ENCODE results near the gene CHCHD10.

CHCHD10 gene

DNA sequence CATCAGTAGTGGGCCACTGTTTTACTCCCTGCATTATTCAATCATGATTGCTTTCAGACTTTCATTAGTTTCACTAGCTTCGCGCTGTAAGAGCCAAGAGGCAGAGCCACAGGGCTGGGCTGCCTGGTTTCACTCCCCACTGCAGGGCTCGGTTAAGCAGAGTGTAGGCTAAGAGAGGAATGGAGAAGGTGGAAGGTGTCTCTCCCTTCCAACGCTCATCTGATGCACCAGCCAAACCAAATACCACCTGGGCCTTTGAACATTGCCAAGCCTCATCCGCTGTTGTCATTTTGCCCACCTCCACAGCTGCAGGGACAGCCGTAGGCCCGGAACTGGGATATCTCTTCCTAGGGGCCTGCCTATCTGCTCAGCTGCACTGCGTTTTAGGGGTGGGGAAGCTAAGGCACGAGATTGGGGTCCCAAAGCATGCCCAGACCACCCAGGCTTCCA, 18.5 kb upstream of the CHCHD10 start:
- no peaks in the 10 kb centered on the region for H3K36me3 ChIP-seq
- H3K27ac ChIP-seq = peak overlapping the region; percentile 98
- H3K4me3 ChIP-seq (ENCODE audit: low read depth in 1 of 2, low read length in 1 of 2) = peak overlapping the region; percentile 69 to 95
- TF ChIP-seq, protein P1, sequence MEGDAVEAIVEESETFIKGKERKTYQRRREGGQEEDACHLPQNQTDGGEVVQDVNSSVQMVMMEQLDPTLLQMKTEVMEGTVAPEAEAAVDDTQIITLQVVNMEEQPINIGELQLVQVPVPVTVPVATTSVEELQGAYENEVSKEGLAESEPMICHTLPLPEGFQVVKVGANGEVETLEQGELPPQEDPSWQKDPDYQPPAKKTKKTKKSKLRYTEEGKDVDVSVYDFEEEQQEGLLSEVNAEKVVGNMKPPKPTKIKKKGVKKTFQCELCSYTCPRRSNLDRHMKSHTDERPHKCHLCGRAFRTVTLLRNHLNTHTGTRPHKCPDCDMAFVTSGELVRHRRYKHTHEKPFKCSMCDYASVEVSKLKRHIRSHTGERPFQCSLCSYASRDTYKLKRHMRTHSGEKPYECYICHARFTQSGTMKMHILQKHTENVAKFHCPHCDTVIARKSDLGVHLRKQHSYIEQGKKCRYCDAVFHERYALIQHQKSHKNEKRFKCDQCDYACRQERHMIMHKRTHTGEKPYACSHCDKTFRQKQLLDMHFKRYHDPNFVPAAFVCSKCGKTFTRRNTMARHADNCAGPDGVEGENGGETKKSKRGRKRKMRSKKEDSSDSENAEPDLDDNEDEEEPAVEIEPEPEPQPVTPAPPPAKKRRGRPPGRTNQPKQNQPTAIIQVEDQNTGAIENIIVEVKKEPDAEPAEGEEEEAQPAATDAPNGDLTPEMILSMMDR (IDR thresholded peaks at IDR 0.05) = no peak
- no peaks in the 10 kb centered on the region for H3K27me3 ChIP-seq
- H3K4me1 ChIP-seq (ENCODE audit: control insufficient read depth in 1 of 2, insufficient read depth in 1 of 2, low read depth in 1 of 2, low read length in 1 of 2) = peaks cover 13 to 15% of the 10 kb centered on the region in 2 experiments
- H3K9me3 ChIP-seq = no peaks in the 10 kb centered on the region

DNA sequence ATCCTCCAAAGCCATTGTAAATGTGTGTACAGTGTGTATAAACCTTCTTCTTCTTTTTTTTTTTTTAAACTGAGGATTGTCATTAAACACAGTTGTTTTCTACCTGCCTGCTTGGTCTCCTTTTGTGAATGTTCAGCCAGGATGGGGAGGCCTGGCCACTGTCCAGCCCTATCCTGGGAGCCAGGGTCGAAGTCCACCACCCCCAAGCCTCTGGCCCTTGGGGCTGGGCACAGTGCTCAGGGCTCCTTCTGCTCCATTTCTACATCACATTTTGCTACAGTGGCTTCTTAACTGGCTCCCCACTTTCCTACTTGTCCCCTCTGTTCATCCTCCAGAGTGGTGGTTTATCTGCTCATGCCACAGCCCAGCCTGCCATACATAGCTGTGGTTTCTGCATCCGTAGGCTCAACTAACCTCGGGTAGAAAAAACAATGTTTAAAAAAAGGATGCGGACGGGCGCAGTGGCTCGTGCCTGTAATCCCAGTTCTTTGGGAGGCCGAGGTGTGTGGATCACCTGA, 16.5 kb upstream of the CHCHD10 start:
- Histone ChIP-seq H3K9me3 (no peaks in the 10 kb centered on the region), H3K4me3 (ENCODE audit: low read depth in 1 of 2, low read length in 1 of 2) (no peak overlapping the region), H3K27me3 (no peaks in the 10 kb centered on the region), H3K4me1 (ENCODE audit: control insufficient read depth in 1 of 2, insufficient read depth in 1 of 2, low read depth in 1 of 2, low read length in 1 of 2) (peaks cover 13 to 15% of the 10 kb centered on the region in 2 experiments), H3K36me3 (no peaks in the 10 kb centered on the region), H3K27ac (no peak overlapping the region)
- TF ChIP-seq, protein P1 (IDR thresholded peaks at IDR 0.05) = no peak

DNA sequence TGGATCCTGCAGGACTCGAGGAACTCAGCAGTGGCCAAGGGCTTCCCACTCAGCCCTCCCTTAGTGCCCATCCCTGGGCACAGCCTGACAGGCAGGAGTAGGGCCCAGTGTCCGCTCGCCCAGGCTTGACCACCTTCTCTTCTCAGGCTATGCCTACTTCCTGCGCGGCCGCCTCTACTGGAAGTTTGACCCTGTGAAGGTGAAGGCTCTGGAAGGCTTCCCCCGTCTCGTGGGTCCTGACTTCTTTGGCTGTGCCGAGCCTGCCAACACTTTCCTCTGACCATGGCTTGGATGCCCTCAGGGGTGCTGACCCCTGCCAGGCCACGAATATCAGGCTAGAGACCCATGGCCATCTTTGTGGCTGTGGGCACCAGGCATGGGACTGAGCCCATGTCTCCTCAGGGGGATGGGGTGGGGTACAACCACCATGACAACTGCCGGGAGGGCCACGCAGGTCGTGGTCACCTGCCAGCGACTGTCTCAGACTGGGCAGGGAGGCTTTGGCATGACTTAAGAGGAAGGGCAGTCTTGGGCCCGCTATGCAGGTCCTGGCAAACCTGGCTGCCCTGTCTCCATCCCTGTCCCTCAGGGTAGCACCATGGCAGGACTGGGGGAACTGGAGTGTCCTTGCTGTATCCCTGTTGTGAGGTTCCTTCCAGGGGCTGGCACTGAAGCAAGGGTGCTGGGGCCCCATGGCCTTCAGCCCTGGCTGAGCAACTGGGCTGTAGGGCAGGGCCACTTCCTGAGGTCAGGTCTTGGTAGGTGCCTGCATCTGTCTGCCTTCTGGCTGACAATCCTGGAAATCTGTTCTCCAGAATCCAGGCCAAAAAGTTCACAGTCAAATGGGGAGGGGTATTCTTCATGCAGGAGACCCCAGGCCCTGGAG, 15.7 kb upstream of the CHCHD10 start:
- no peak overlapping the region for H3K4me3 ChIP-seq (ENCODE audit: low read depth in 1 of 2, low read length in 1 of 2)
- H3K9me3 ChIP-seq = no peaks in the 10 kb centered on the region
- TF ChIP-seq, protein P1 (IDR thresholded peaks at IDR 0.05) = no peak
- H3K27ac ChIP-seq = no peak overlapping the region
- no peaks in the 10 kb centered on the region for H3K36me3 ChIP-seq
- peaks cover 13 to 15% of the 10 kb centered on the region in 2 experiments for H3K4me1 ChIP-seq (ENCODE audit: control insufficient read depth in 1 of 2, insufficient read depth in 1 of 2, low read depth in 1 of 2, low read length in 1 of 2)
- no peaks in the 10 kb centered on the region for H3K27me3 ChIP-seq

DNA sequence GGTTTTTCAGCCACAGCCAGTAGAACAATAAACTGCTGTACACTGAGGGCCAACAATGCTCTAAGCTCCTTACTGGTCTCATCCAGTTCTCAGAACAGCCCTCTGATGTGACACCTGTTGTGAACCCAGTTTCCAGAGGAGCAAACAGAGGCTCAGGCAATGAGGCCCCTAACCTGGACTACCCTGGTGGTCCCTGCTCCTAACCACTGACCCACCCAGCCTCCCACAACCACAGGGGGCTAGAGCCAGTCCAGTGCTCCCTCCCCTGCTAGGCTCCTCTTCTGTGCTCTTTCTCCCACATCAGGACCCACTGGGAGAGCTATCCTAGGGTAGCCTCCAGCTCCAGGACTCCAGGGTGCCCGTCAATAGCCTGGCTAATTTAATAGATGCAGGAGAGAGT, 14.9 kb upstream of the CHCHD10 start:
- no peak overlapping the region for H3K27ac ChIP-seq
- no peak overlapping the region for H3K4me3 ChIP-seq (ENCODE audit: low read depth in 1 of 2, low read length in 1 of 2)
- no peaks in the 10 kb centered on the region for H3K27me3 ChIP-seq
- TF ChIP-seq, protein P1 (IDR thresholded peaks at IDR 0.05) = no peak
- H3K4me1 ChIP-seq (ENCODE audit: control insufficient read depth in 1 of 2, insufficient read depth in 1 of 2, low read depth in 1 of 2, low read length in 1 of 2) = peaks cover 9 to 11% of the 10 kb centered on the region in 2 experiments
- no peaks in the 10 kb centered on the region for H3K9me3 ChIP-seq
- H3K36me3 ChIP-seq = no peaks in the 10 kb centered on the region

DNA sequence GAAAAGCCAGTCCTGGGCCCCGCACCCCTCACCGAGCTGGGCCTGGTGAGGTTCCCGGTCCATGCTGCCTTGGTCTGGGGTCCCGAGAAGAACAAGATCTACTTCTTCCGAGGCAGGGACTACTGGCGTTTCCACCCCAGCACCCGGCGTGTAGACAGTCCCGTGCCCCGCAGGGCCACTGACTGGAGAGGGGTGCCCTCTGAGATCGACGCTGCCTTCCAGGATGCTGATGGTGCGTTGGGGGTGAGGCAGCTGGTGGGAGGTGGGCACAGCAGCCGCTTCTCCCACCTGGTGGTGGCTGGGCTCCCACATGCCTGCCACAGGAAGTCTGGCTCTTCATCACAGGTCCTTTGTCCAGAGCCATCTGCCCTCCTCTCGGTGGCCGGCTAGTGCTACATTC, 14.5 kb upstream of the CHCHD10 start:
- TF ChIP-seq, protein P1 (IDR thresholded peaks at IDR 0.05) = no peak
- Histone ChIP-seq H3K9me3 (no peaks in the 10 kb centered on the region), H3K4me1 (ENCODE audit: control insufficient read depth in 1 of 2, insufficient read depth in 1 of 2, low read depth in 1 of 2, low read length in 1 of 2) (peaks cover 5 to 7% of the 10 kb centered on the region in 2 experiments), H3K27me3 (no peaks in the 10 kb centered on the region), H3K36me3 (no peaks in the 10 kb centered on the region), H3K4me3 (ENCODE audit: low read depth in 1 of 2, low read length in 1 of 2) (no peak overlapping the region), H3K27ac (no peak overlapping the region)
